Measurements from ENCODE around the gene KLHL26.

- TF ChIP-seq ZBTB39 (CRISPR knock-in tag; IDR thresholded peaks at IDR 0.05) (no peak), NFRKB (IDR thresholded peaks at IDR 0.05) (no peak), CEBPB (IDR thresholded peaks at IDR 0.05; ENCODE audit: borderline replicate concordance, low read depth, low read length) (no peak), CTCF (CRISPR knock-in tag; IDR thresholded peaks at IDR 0.05) (no peak), FOXP4 (CRISPR knock-in tag; IDR thresholded peaks at IDR 0.05) (no peak), BRF2 (CRISPR knock-in tag; IDR thresholded peaks at IDR 0.05) (no peak), SP2 (CRISPR knock-in tag; IDR thresholded peaks at IDR 0.05) (no peak), HDAC6 (IDR thresholded peaks at IDR 0.05; ENCODE audit: low read depth, low read length) (no peak), TRIM22 (IDR thresholded peaks at IDR 0.05) (no peak), GTF2F1 (IDR thresholded peaks at IDR 0.05; ENCODE audit: low read length) (no peak), ZKSCAN1 (IDR thresholded peaks at IDR 0.05; ENCODE audit: low read length) (no peak), E2F5 (CRISPR knock-in tag; conservative IDR thresholded peaks at IDR 0.05) (no peak), NR2C2 (CRISPR knock-in tag; IDR thresholded peaks at IDR 0.05; ENCODE audit: borderline replicate concordance) (no peak)
These were observed 24.3 kb downstream of the KLHL26 start for GRCh38 chr19:18660939-18661670.
